Stimulated activated naive CD8-positive, alpha-beta T cell treated with anti-CD3 and anti-CD28 coated beads, Interleukin-15, Interleukin-2, amounts not matched to agents 100 ng/mL and 50 ng/mL, for 24 hours (primary cell): ENCODE measurements around the gene ENDOG.
"Not testable (repeated sequence)": the region's sequence is repeated elsewhere in the genome, so short reads cannot be mapped to it uniquely, and the experiment has no call there.

Experiments
- H3K27ac Mint-ChIP-seq: one replicate; pipeline ENCODE4 v1.8.0; 2021; ENCODE audit warnings: mild to moderate bottlenecking, mixed read lengths
- H3K27me3 Mint-ChIP-seq: one replicate; pipeline ENCODE4 v1.8.0; 2021; ENCODE audit warnings: mixed read lengths
- H3K36me3 Mint-ChIP-seq: one replicate; pipeline ENCODE4 v1.8.0; 2021; ENCODE audit warnings: low read depth, mixed read lengths
- H3K4me1 Mint-ChIP-seq: one replicate; pipeline ENCODE4 v1.8.0; 2021; ENCODE audit warnings: low read depth, mixed read lengths
- H3K4me3 Mint-ChIP-seq: one replicate; pipeline ENCODE4 v1.8.0; 2021; ENCODE audit warnings: mild to moderate bottlenecking, mixed read lengths
- H3K9me3 Mint-ChIP-seq: one replicate; pipeline ENCODE4 v1.8.0; 2021; ENCODE audit warnings: mixed read lengths

ENDOG gene

GRCh38 chr9:128788445-128788844 is 29.9 kb upstream of the ENDOG start:
- Mint-ChIP-seq H3K9me3 (no peaks in the 10 kb centered on the region), H3K36me3 (peaks cover 7% of the 10 kb centered on the region), H3K4me3 (peak overlapping the region; percentile 90), H3K27ac (peak overlapping the region; percentile 83), H3K4me1 (peaks cover 32% of the 10 kb centered on the region), H3K27me3 (no peaks in the 10 kb centered on the region)

- peaks cover 24% of the 10 kb centered on the region for H3K4me1 Mint-ChIP-seq
- no peaks in the 10 kb centered on the region for H3K9me3 Mint-ChIP-seq
- H3K4me3 Mint-ChIP-seq = no peak overlapping the region
- H3K36me3 Mint-ChIP-seq = peaks cover 13% of the 10 kb centered on the region
- no peak overlapping the region for H3K27ac Mint-ChIP-seq
- H3K27me3 Mint-ChIP-seq = no peaks in the 10 kb centered on the region
Observed at GRCh38 chr9:128790536-128790935, 27.8 kb upstream of the ENDOG start.

GRCh38 chr9:128792134-128792533 is 26.2 kb upstream of the ENDOG start:
- H3K27ac Mint-ChIP-seq = no peak overlapping the region
- H3K36me3 Mint-ChIP-seq = peaks cover 15% of the 10 kb centered on the region
- H3K4me1 Mint-ChIP-seq = peaks cover 20% of the 10 kb centered on the region
- no peaks in the 10 kb centered on the region for H3K9me3 Mint-ChIP-seq
- H3K27me3 Mint-ChIP-seq = no peaks in the 10 kb centered on the region
- H3K4me3 Mint-ChIP-seq = no peak overlapping the region

- Mint-ChIP-seq H3K36me3 (peaks cover 21% of the 10 kb centered on the region), H3K4me1 (peaks cover 19% of the 10 kb centered on the region), H3K4me3 (no peak overlapping the region), H3K9me3 (no peaks in the 10 kb centered on the region), H3K27me3 (no peaks in the 10 kb centered on the region), H3K27ac (peak overlapping the region; percentile 42)
Observed at GRCh38 chr9:128792978-128793686, 25.2 kb upstream of the ENDOG start.

- not testable (repeated sequence) for H3K4me3 Mint-ChIP-seq, H3K27me3 Mint-ChIP-seq, H3K27ac Mint-ChIP-seq, H3K9me3 Mint-ChIP-seq, H3K4me1 Mint-ChIP-seq
- peaks cover 27% of the 10 kb centered on the region for H3K36me3 Mint-ChIP-seq
Observed at GRCh38 chr9:128794961-128795360, 23.3 kb upstream of the ENDOG start.

- Mint-ChIP-seq H3K36me3 (peaks cover 32% of the 10 kb centered on the region), H3K4me1 (no peaks in the 10 kb centered on the region), H3K27ac (no peak overlapping the region), H3K27me3 (no peaks in the 10 kb centered on the region), H3K4me3 (no peak overlapping the region), H3K9me3 (no peaks in the 10 kb centered on the region)
Observed at GRCh38 chr9:128798896-128799295, 19.4 kb upstream of the ENDOG start.

GRCh38 chr9:128800061-128800460 is 18.2 kb upstream of the ENDOG start:
- peaks cover 31% of the 10 kb centered on the region for H3K36me3 Mint-ChIP-seq
- H3K9me3 Mint-ChIP-seq = no peaks in the 10 kb centered on the region
- no peaks in the 10 kb centered on the region for H3K4me1 Mint-ChIP-seq
- no peaks in the 10 kb centered on the region for H3K27me3 Mint-ChIP-seq
- H3K27ac Mint-ChIP-seq = no peak overlapping the region
- no peak overlapping the region for H3K4me3 Mint-ChIP-seq

GRCh38 chr9:128802482-128802881 is 15.8 kb upstream of the ENDOG start:
- peaks cover 29% of the 10 kb centered on the region for H3K36me3 Mint-ChIP-seq
- H3K4me1 Mint-ChIP-seq = no peaks in the 10 kb centered on the region
- no peaks in the 10 kb centered on the region for H3K9me3 Mint-ChIP-seq
- H3K27me3 Mint-ChIP-seq = no peaks in the 10 kb centered on the region
- H3K4me3 Mint-ChIP-seq = no peak overlapping the region
- H3K27ac Mint-ChIP-seq = no peak overlapping the region

- H3K4me3 Mint-ChIP-seq = no peak overlapping the region
- peaks cover 19% of the 10 kb centered on the region for H3K36me3 Mint-ChIP-seq
- H3K4me1 Mint-ChIP-seq = no peaks in the 10 kb centered on the region
- H3K27me3 Mint-ChIP-seq = no peaks in the 10 kb centered on the region
- H3K27ac Mint-ChIP-seq = no peak overlapping the region
- H3K9me3 Mint-ChIP-seq = no peaks in the 10 kb centered on the region
Observed at GRCh38 chr9:128805661-128806060, 12.6 kb upstream of the ENDOG start.

GRCh38 chr9:128807827-128808226 is 10.5 kb upstream of the ENDOG start:
- H3K9me3 Mint-ChIP-seq = no peaks in the 10 kb centered on the region
- H3K27me3 Mint-ChIP-seq = no peaks in the 10 kb centered on the region
- no peak overlapping the region for H3K4me3 Mint-ChIP-seq
- H3K4me1 Mint-ChIP-seq = no peaks in the 10 kb centered on the region
- H3K27ac Mint-ChIP-seq = no peak overlapping the region
- peaks cover 14% of the 10 kb centered on the region for H3K36me3 Mint-ChIP-seq

- Mint-ChIP-seq H3K36me3 (peaks cover 9% of the 10 kb centered on the region), H3K4me3 (no peak overlapping the region), H3K27ac (no peak overlapping the region), H3K27me3 (no peaks in the 10 kb centered on the region), H3K9me3 (no peaks in the 10 kb centered on the region), H3K4me1 (no peaks in the 10 kb centered on the region)
Observed at GRCh38 chr9:128808543-128808942, 9.8 kb upstream of the ENDOG start.

GRCh38 chr9:128809036-128809599 is 9.2 kb upstream of the ENDOG start:
- Mint-ChIP-seq H3K4me3 (no peak overlapping the region), H3K9me3 (no peaks in the 10 kb centered on the region), H3K36me3 (peaks cover 4% of the 10 kb centered on the region), H3K27me3 (no peaks in the 10 kb centered on the region), H3K27ac (no peak overlapping the region), H3K4me1 (no peaks in the 10 kb centered on the region)

- H3K36me3 Mint-ChIP-seq = peaks cover 4% of the 10 kb centered on the region
- no peak overlapping the region for H3K4me3 Mint-ChIP-seq
- H3K4me1 Mint-ChIP-seq = no peaks in the 10 kb centered on the region
- H3K9me3 Mint-ChIP-seq = no peaks in the 10 kb centered on the region
- H3K27me3 Mint-ChIP-seq = no peaks in the 10 kb centered on the region
- no peak overlapping the region for H3K27ac Mint-ChIP-seq
Observed at GRCh38 chr9:128809831-128810230, 8.5 kb upstream of the ENDOG start.

- Mint-ChIP-seq H3K27me3 (no peaks in the 10 kb centered on the region), H3K36me3 (peaks cover 4% of the 10 kb centered on the region), H3K27ac (no peak overlapping the region), H3K4me3 (no peak overlapping the region), H3K9me3 (no peaks in the 10 kb centered on the region), H3K4me1 (no peaks in the 10 kb centered on the region)
Observed at GRCh38 chr9:128810873-128811272, 7.4 kb upstream of the ENDOG start.

GRCh38 chr9:128818839-128819715 is 777 bp downstream of the ENDOG start:
- Mint-ChIP-seq H3K36me3 (peaks cover 15% of the 10 kb centered on the region), H3K9me3 (no peaks in the 10 kb centered on the region), H3K27ac (peak overlapping the region; percentile 49), H3K27me3 (no peaks in the 10 kb centered on the region), H3K4me3 (peak overlapping the region; percentile 82), H3K4me1 (peaks cover 27% of the 10 kb centered on the region)
